Adrenal gland (tissue), 5 donors: ENCODE data around the gene SMURF2.

ENCODE experiments used
- POLR2A ChIP-seq, 2 donors: fragments of 450-650 bp; IDR thresholded peaks; one replicate each; pipeline ENCODE4 v1.6.1; 2017; ENCODE audit warnings: antibody characterized with exemption in 2 of 2, mild to moderate bottlenecking in 2 of 2, moderate library complexity in 1 of 2
- TF ChIP-seq, protein P1 (sequence below), 6 experiments: fragments of 450-650 bp in 4 of 6; fragments of 200-600 bp in 2 of 6; sonication (generic) in 1 of 6; IDR thresholded peaks; 1 replicate in 5 of 6; 2 replicates in 1 of 6; pipeline versions ENCODE4 v1.5.1 to v1.8.0; 2016 to 2021; ENCODE audit warnings: antibody characterized with exemption in 6 of 6, mild to moderate bottlenecking in 2 of 6, moderate library complexity in 1 of 6
- donor health status: DM: no; HTN: no; CAD: no.

- TF ChIP-seq, protein P1, sequence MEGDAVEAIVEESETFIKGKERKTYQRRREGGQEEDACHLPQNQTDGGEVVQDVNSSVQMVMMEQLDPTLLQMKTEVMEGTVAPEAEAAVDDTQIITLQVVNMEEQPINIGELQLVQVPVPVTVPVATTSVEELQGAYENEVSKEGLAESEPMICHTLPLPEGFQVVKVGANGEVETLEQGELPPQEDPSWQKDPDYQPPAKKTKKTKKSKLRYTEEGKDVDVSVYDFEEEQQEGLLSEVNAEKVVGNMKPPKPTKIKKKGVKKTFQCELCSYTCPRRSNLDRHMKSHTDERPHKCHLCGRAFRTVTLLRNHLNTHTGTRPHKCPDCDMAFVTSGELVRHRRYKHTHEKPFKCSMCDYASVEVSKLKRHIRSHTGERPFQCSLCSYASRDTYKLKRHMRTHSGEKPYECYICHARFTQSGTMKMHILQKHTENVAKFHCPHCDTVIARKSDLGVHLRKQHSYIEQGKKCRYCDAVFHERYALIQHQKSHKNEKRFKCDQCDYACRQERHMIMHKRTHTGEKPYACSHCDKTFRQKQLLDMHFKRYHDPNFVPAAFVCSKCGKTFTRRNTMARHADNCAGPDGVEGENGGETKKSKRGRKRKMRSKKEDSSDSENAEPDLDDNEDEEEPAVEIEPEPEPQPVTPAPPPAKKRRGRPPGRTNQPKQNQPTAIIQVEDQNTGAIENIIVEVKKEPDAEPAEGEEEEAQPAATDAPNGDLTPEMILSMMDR (IDR thresholded peaks at IDR 0.05): peak; percentile 9 to 55 (median 42)
- peak; percentile 36 to 83 for TF ChIP-seq POLR2A (IDR thresholded peaks at IDR 0.05)
These were observed 165.1 kb downstream of the SMURF2 start, which contains the start of gene POLG2 for GRCh38 chr17:64496786-64497564.
